Tibial nerve (tissue), 3 donors: ENCODE data around the gene IGFBP6.

Experiments used
- CTCF ChIP-seq, 5 experiments: fragments of 200-600 bp in 3 of 5; fragments of 450-650 bp in 2 of 5; sonication (generic) in 3 of 5; IDR thresholded peaks; one replicate each; pipeline ENCODE4 v1.5.1; 2016 to 2019; ENCODE audit warnings: antibody characterized with exemption in 5 of 5, mild to moderate bottlenecking in 3 of 5, moderate library complexity in 2 of 5
- POLR2A ChIP-seq, 2 donors: fragments of 450-650 bp; IDR thresholded peaks; one replicate each; pipeline ENCODE4 v1.6.1; 2017; ENCODE audit warnings: antibody characterized with exemption in 2 of 2, mild to moderate bottlenecking in 2 of 2, moderate library complexity in 2 of 2

- TF ChIP-seq POLR2A (IDR thresholded peaks at IDR 0.05) (no peak), CTCF (IDR thresholded peaks at IDR 0.05) (peak in 2 of 5 experiments; percentile 33 to 38)
These were observed 49.3 kb upstream of the IGFBP6 start for GRCh38 chr12:53048033-53048779.
